ENCODE measurements around the gene STPG2. TPM values are rescaled to one million over a fixed set of nuclear protein-coding genes. Genes with fewer than 3 reads are reported as not detected.

STPG2 gene
- total and polyA plus RNA-seq, 10 donors, result 0.03 to 2.0 (median 0.67) TPM; not detected in 1

- no peak for TF ChIP-seq POLR2A (IDR thresholded peaks at IDR 0.05)
- no peak for TF ChIP-seq POLR2AphosphoS5 (IDR thresholded peaks at IDR 0.05)
- TF ChIP-seq, protein P1, sequence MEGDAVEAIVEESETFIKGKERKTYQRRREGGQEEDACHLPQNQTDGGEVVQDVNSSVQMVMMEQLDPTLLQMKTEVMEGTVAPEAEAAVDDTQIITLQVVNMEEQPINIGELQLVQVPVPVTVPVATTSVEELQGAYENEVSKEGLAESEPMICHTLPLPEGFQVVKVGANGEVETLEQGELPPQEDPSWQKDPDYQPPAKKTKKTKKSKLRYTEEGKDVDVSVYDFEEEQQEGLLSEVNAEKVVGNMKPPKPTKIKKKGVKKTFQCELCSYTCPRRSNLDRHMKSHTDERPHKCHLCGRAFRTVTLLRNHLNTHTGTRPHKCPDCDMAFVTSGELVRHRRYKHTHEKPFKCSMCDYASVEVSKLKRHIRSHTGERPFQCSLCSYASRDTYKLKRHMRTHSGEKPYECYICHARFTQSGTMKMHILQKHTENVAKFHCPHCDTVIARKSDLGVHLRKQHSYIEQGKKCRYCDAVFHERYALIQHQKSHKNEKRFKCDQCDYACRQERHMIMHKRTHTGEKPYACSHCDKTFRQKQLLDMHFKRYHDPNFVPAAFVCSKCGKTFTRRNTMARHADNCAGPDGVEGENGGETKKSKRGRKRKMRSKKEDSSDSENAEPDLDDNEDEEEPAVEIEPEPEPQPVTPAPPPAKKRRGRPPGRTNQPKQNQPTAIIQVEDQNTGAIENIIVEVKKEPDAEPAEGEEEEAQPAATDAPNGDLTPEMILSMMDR (IDR thresholded peaks at IDR 0.05 in 8 of 11, conservative IDR thresholded peaks at IDR 0.05 in 3 of 11), result no peak
- intact Hi-C loops (cut with DNase I; ENCODE audit: low total_unique reads), result no loop called here
- peaks cover 0 to 15% (median 9%) of the 10 kb centered on the region in 8 donors for H3K9me3 ChIP-seq
- 71 to 91% (median 86%) methylated on average over 2 of the region's 2 CpGs for WGBS, 5 donors
- H3K27ac ChIP-seq, result no peak overlapping the region
- DNase-seq, result no peak
- no peaks in the 10 kb centered on the region for H3K27me3 ChIP-seq (replicated peaks in 1 of 7)
- no peaks in the 10 kb centered on the region for H3K36me3 ChIP-seq
- no peaks in the 10 kb centered on the region for H3K4me1 ChIP-seq
- H3K4me3 ChIP-seq, result no peak overlapping the region
Measured at GRCh38 chr4:98068495-98068894, 74.8 kb downstream of the STPG2 start.

GRCh38 chr4:98055800-98056501, 87.3 kb downstream of the STPG2 start:
- DNase-seq, result no peak
- whole genome bisulfite sequencing, 5 donors, result 82 to 90% (median 86%) methylated on average over 6 to 7 of the region's 7 CpGs

DNA sequence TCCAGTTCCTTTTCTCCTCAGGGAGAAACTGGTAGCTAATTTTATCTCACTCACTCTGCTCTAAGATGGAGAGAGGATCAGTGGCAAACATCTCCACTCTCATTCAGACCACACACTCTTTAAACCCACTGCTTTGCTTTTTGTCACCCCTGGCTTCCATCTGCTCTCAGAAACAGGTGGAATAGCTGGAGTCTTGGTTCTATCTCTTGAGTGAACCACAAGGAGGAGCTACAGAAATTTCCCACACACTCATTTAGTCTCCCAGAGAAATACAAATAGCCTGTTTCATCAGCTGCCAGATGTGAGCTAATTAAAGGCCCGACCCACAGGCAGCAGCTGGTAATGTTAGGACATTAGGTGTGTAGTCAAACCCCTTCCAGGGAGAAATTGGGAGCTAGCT, 96.6 kb downstream of the STPG2 start:
- peaks cover 0 to 26% (median 8%) of the 10 kb centered on the region in 8 donors for H3K9me3 ChIP-seq
- no peak for DNase-seq
- H3K4me3 ChIP-seq, result no peak overlapping the region
- H3K4me1 ChIP-seq, result no peaks in the 10 kb centered on the region
- no peaks in the 10 kb centered on the region for H3K27me3 ChIP-seq (replicated peaks in 1 of 7)
- H3K27ac ChIP-seq, result no peak overlapping the region
- intact Hi-C loops (cut with DNase I; ENCODE audit: low total_unique reads), result no loop called here
- WGBS, 5 donors, result 39 to 67% (median 49%) methylated on average over 1 of the region's 1 CpG
- TF ChIP-seq, protein P1 (IDR thresholded peaks at IDR 0.05 in 8 of 11, conservative IDR thresholded peaks at IDR 0.05 in 3 of 11), result no peak
- no peak for TF ChIP-seq POLR2A (IDR thresholded peaks at IDR 0.05)
- H3K36me3 ChIP-seq, result no peaks in the 10 kb centered on the region

More at GRCh38 chr4:98055800-98056501, 87.3 kb downstream of the STPG2 start:
- TF ChIP-seq, protein P1 (IDR thresholded peaks at IDR 0.05 in 8 of 11, conservative IDR thresholded peaks at IDR 0.05 in 3 of 11), result no peak
- TF ChIP-seq POLR2A (IDR thresholded peaks at IDR 0.05), result no peak
- Histone ChIP-seq H3K27ac (no peak overlapping the region), H3K4me3 (no peak overlapping the region), H3K4me1 (no peaks in the 10 kb centered on the region), H3K9me3 (peaks cover 0 to 49% (median 27%) of the 10 kb centered on the region in 8 donors), H3K36me3 (no peaks in the 10 kb centered on the region), H3K27me3 (replicated peaks in 1 of 7) (no peaks in the 10 kb centered on the region)
- intact Hi-C loops (cut with DNase I; ENCODE audit: low total_unique reads), result no loop called here

- no peaks in the 10 kb centered on the region for H3K36me3 ChIP-seq
- H3K9me3 ChIP-seq, result peaks cover 0 to 57% (median 24%) of the 10 kb centered on the region in 8 donors
- H3K27me3 ChIP-seq (replicated peaks in 1 of 7), result no peaks in the 10 kb centered on the region
- intact Hi-C loops (cut with DNase I; ENCODE audit: low total_unique reads), result no loop called here
- no peak overlapping the region for H3K27ac ChIP-seq
- WGBS, 5 donors, result 71 to 86% (median 84%) methylated on average over 1 of the region's 1 CpG
- TF ChIP-seq POLR2A (IDR thresholded peaks at IDR 0.05), result no peak
- TF ChIP-seq, protein P1 (IDR thresholded peaks at IDR 0.05 in 8 of 11, conservative IDR thresholded peaks at IDR 0.05 in 3 of 11), result no peak
- no peak for TF ChIP-seq POLR2AphosphoS5 (IDR thresholded peaks at IDR 0.05)
- no peaks in the 10 kb centered on the region for H3K4me1 ChIP-seq
- DNase-seq, result no peak
- no peak overlapping the region for H3K4me3 ChIP-seq
Measured at GRCh38 chr4:98030059-98030458, 113.2 kb downstream of the STPG2 start.

Measured in spleen (tissue), 11 donors.